ENCODE data around the gene TMEM60.

- TF ChIP-seq CTCF (IDR thresholded peaks at IDR 0.05) (no peak), POLR2A (IDR thresholded peaks at IDR 0.05) (no peak)
Observed at GRCh38 chr7:77753173-77753572, 45.1 kb downstream of the TMEM60 start.

Measured in body of pancreas (tissue), 4 donors.